ENCODE results near the gene FAM241A. TPM values are rescaled to one million over a fixed set of nuclear protein-coding genes. Genes with fewer than 3 reads are reported as not detected.
"Not testable (repeated sequence)": the region's sequence is repeated elsewhere in the genome, so short reads cannot be mapped to it uniquely, and the experiment has no call there.

FAM241A gene
- polyA plus RNA-seq, 1 donor from 2014 or later: 1.2 TPM

GRCh38 chr4:112147697-112148096 lies 2.4 kb downstream of the FAM241A start:
- Mint-ChIP-seq H3K27ac (no peak overlapping the region), H3K36me3 (no peaks in the 10 kb centered on the region), H3K4me3 (peak overlapping the region in 1 of 4 donors; percentile 39), H3K27me3 (peaks cover 2% of the 10 kb centered on the region), H3K9me3 (no peaks in the 10 kb centered on the region), H3K4me1 (peaks cover 7 to 14% (median 13%) of the 10 kb centered on the region in 3 donors)

- Mint-ChIP-seq H3K36me3 (no peaks in the 10 kb centered on the region), H3K4me1 (peaks cover 7 to 13% (median 13%) of the 10 kb centered on the region in 3 donors), H3K4me3 (no peak overlapping the region), H3K27ac (no peak overlapping the region), H3K9me3 (no peaks in the 10 kb centered on the region), H3K27me3 (peaks cover 2% of the 10 kb centered on the region)
Observed at GRCh38 chr4:112150920-112151319, 5.7 kb downstream of the FAM241A start.

DNA sequence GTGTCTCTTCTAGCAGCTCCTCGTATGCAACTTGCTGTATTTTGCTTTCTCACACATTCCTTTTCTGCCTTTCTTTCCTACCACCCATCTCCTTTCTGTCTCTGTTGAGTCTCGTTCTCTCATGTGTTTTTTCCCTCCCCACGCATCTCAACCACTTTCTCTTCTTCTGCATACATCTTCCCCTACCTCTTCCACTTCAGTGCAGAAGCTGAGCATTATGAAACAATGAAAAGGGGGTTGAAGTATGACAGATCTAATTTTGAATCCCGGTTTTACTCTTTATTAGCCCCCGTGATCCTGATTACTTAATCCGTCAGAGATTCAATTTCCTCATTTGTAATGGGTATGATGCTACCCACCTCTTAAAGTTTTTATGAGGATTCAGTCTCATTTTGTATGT lies 7.3 kb downstream of the FAM241A start:
- Mint-ChIP-seq H3K27ac (no peak overlapping the region), H3K4me1 (peaks cover 0 to 6% (median 0%) of the 10 kb centered on the region in 3 donors), H3K9me3 (no peaks in the 10 kb centered on the region), H3K4me3 (no peak overlapping the region), H3K27me3 (peaks cover 4% of the 10 kb centered on the region), H3K36me3 (no peaks in the 10 kb centered on the region)

DNA sequence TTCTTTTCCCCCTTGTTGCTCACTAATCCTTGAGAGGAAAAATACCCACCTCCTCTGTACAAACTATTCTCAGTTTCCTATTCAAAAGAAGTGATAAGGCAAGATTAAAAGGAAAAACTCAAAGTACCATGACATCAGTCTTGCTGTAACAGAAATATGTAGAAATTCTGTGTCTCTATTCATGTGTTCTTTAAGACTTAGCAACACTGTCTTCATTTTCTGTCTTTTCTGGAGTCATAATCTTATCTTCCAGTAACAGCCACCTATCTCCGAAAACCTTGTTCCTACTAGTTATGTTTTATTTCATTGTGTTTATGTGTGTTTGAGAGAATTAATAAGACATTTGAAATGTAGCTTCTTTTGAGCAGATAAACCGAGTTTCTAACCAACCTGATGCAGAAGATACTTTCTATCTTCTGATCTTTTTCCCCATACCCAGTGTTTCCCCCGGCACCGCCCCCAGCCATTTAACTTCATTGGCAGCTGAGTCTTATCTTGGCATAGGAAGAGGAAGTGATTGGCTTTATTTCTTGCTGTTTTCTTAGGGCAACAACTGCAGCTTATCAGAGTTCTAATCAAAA lies 8.0 kb downstream of the FAM241A start:
- peaks cover 0 to 6% (median 0%) of the 10 kb centered on the region in 3 donors for H3K4me1 Mint-ChIP-seq

DNA sequence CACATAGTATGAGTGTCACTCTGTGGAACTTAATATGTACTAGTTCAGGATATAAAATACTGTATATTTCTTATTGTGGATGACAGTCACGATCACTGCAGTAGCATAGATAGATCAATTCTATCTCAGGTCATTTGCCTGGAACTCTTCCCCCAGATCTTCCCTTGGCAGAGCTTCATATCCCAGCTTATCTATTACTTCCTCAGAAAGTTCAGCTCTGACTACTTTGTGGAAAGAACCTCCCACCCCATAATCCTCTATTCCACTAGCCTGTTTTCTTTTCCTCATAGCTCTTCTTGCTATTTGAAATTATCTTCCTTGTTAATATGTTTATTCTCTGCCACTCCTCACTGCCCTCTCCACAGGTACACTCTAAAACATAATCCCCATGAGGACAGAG lies 10.9 kb downstream of the FAM241A start:
- Mint-ChIP-seq H3K4me1 (peaks cover 0 to 6% (median 0%) of the 10 kb centered on the region in 3 donors), H3K27ac (no peak overlapping the region), H3K27me3 (peaks cover 4% of the 10 kb centered on the region), H3K36me3 (no peaks in the 10 kb centered on the region), H3K9me3 (no peaks in the 10 kb centered on the region), H3K4me3 (no peak overlapping the region)

More for the DNA sequence above, 8.0 kb downstream of the FAM241A start:
- Mint-ChIP-seq H3K27ac (no peak overlapping the region), H3K4me3 (peak overlapping the region in 2 of 4 donors; percentile 1 to 57), H3K27me3 (peaks cover 4% of the 10 kb centered on the region), H3K9me3 (no peaks in the 10 kb centered on the region), H3K36me3 (no peaks in the 10 kb centered on the region)

DNA sequence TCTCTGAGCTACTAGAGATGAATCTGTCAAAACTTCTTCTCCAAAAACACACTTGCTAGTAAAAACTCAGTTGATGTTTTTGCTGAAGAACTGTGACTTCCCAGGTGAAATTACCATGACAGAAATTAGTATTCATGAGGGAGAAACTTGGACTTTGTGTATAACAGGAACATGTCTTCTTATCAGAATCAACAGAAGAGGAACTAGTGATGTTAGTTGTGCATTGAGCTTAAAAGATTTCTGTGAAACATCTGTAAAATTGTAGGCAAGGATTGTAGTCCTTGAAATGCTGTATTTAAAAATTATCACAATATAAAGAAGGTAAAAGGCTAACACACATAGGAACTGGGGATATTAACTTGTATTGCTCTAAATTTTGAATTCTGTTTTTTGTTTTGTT lies 11.3 kb downstream of the FAM241A start:
- Mint-ChIP-seq H3K36me3 (no peaks in the 10 kb centered on the region), H3K4me3 (no peak overlapping the region), H3K27ac (no peak overlapping the region), H3K27me3 (peaks cover 4% of the 10 kb centered on the region), H3K4me1 (peaks cover 0 to 6% (median 0%) of the 10 kb centered on the region in 3 donors), H3K9me3 (no peaks in the 10 kb centered on the region)

- not testable (repeated sequence) for H3K9me3 Mint-ChIP-seq, H3K4me3 Mint-ChIP-seq, H3K27ac Mint-ChIP-seq, H3K36me3 Mint-ChIP-seq, H3K27me3 Mint-ChIP-seq, H3K4me1 Mint-ChIP-seq
Observed at GRCh38 chr4:112163706-112164105, 18.5 kb downstream of the FAM241A start.

DNA sequence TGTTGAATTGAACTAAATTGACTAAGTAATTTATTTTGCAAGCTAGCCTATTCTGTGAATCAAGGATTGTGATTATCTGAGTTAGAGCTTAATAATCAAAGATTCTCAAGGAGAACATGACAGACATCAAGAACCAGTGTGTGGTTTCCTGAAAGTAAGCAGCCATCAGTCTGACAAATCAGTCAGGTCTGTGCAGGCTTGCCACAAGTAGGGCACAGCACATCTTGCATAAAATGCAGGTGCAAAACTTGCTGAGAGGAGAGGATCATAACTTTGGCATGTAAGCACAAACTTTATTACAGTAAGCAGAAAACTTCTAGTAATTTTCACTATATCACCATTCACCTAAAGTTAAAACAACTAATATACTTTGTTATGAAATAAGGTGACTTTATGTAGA lies 22.5 kb downstream of the FAM241A start:
- Mint-ChIP-seq H3K36me3 (peaks cover 1% of the 10 kb centered on the region), H3K4me3 (no peak overlapping the region), H3K27ac (no peak overlapping the region)

GRCh38 chr4:112168719-112169500 lies 23.7 kb downstream of the FAM241A start:
- H3K27ac Mint-ChIP-seq: no peak overlapping the region
- H3K9me3 Mint-ChIP-seq: no peaks in the 10 kb centered on the region
- H3K36me3 Mint-ChIP-seq: peaks cover 1% of the 10 kb centered on the region
- no peak overlapping the region for H3K4me3 Mint-ChIP-seq
- H3K27me3 Mint-ChIP-seq: no peaks in the 10 kb centered on the region
- H3K4me1 Mint-ChIP-seq: peaks cover 2 to 5% (median 2%) of the 10 kb centered on the region in 3 donors

More for the DNA sequence above, 22.5 kb downstream of the FAM241A start:
- peaks cover 0 to 4% (median 0%) of the 10 kb centered on the region in 3 donors for H3K9me3 Mint-ChIP-seq
- H3K27me3 Mint-ChIP-seq: no peaks in the 10 kb centered on the region
- peaks cover 2 to 5% (median 2%) of the 10 kb centered on the region in 3 donors for H3K4me1 Mint-ChIP-seq

DNA sequence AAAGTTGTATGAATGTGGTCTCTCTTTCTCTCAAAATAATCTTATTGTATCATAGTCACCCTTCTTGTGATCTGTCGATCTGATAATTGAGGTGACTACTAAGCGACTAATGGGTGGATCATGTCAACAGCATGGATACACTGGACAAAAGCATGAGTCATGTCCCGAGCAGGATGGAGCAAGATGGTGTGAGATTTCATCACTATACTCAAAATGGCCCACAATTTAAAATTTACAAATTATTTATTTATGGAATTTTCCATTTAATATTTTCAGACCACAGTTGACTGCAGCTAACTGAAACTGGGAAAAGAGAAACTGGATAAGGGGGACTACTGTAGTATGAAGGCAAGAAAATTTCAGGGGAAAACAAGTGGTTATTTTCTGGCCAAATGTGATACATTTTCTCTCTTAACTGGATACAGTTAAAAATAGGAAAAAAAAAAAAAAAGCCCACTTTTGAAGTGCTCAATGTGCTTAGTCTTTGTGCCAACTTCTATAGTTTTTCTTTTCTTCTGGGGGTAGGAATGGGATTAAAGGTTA lies 25.3 kb downstream of the FAM241A start:
- peaks cover 2 to 5% (median 2%) of the 10 kb centered on the region in 3 donors for H3K4me1 Mint-ChIP-seq
- H3K36me3 Mint-ChIP-seq: peaks cover 3% of the 10 kb centered on the region
- H3K27ac Mint-ChIP-seq: no peak overlapping the region
- no peaks in the 10 kb centered on the region for H3K27me3 Mint-ChIP-seq
- no peak overlapping the region for H3K4me3 Mint-ChIP-seq
- no peaks in the 10 kb centered on the region for H3K9me3 Mint-ChIP-seq

GRCh38 chr4:112171051-112171763 lies 26.0 kb downstream of the FAM241A start:
- H3K36me3 Mint-ChIP-seq, H3K27ac Mint-ChIP-seq, H3K4me1 Mint-ChIP-seq, H3K27me3 Mint-ChIP-seq, H3K9me3 Mint-ChIP-seq: not testable (repeated sequence)
- peak overlapping the region in 1 of 4 donors; percentile 37 for H3K4me3 Mint-ChIP-seq

GRCh38 chr4:112172180-112172579 lies 26.9 kb downstream of the FAM241A start:
- H3K9me3 Mint-ChIP-seq: no peaks in the 10 kb centered on the region

DNA sequence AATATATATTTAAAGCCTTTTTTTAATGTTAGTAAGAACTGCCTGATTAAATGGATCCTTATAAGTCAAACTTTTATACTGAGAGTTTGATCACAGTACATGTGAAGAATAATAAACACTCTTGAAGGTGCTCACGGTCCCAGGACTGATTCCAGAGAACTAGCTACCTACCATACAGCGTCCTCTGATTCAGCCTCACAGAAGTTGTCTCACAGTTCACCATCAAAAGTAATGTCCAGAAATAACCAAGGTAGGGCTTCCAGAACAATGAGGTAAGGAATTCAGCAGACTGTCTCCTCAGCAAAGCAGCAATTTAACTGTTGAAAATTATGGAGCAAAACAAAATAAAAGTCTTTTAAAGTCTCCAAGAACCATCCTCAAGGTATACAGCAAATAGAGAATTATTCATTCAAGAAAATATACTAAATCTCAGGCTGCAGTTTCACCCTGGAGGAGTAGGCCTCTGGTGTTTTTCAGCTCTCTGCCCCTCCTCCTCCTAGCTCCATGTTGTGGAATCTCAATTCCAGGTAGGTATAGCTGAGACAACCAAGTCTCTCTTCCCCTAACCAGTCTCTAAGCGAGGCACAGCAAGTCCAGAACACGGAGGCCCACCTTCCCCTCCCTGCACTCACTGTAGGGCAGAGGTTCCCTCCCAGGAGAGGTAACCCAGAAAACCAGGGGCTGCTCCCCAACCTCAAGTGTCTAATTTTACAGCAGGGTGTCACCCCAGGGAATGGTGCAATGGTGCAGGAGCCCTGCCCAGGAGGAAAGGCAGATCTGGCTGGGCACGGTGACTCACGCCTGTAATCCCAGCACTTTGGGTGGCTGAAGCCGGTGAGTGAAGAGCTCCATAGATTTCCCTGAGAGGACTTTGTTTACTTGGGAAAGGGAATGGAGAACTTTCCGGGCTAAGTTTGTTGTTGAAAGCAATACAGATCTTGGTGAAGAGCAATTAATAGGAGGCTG lies 28.6 kb downstream of the FAM241A start:
- H3K36me3 Mint-ChIP-seq: peaks cover 3% of the 10 kb centered on the region
- peaks cover 0 to 2% (median 0%) of the 10 kb centered on the region in 3 donors for H3K4me1 Mint-ChIP-seq
- no peaks in the 10 kb centered on the region for H3K27me3 Mint-ChIP-seq
- H3K27ac Mint-ChIP-seq: peak overlapping the region in 1 of 3 donors; percentile 65
- no peak overlapping the region for H3K4me3 Mint-ChIP-seq
- no peaks in the 10 kb centered on the region for H3K9me3 Mint-ChIP-seq

More at GRCh38 chr4:112172180-112172579, 26.9 kb downstream of the FAM241A start:
- H3K27ac Mint-ChIP-seq: no peak overlapping the region
- no peak overlapping the region for H3K4me3 Mint-ChIP-seq
- no peaks in the 10 kb centered on the region for H3K27me3 Mint-ChIP-seq
- H3K4me1 Mint-ChIP-seq: peaks cover 2% of the 10 kb centered on the region in 3 donors
- peaks cover 3% of the 10 kb centered on the region for H3K36me3 Mint-ChIP-seq

DNA sequence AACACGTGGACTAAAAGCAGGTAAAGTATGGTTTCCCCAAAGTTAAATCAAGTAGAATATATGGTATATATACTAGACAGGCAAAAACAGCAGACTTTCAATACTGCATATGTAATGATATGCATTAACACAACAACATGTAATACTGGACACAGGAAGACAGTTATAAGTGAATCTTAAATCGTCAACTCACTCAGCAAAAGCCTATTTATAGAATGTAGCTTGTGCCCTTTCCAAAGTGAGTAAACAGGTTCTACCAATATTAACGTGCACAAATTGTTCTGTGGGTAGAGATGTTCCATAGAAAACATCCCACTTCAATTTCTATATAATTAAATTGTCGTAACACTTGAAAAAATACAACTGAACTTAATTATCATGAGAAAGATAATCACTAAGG lies 30.6 kb downstream of the FAM241A start:
- no peak overlapping the region for H3K4me3 Mint-ChIP-seq
- no peaks in the 10 kb centered on the region for H3K27me3 Mint-ChIP-seq
- H3K36me3 Mint-ChIP-seq: peaks cover 3% of the 10 kb centered on the region
- H3K9me3 Mint-ChIP-seq: no peaks in the 10 kb centered on the region
- no peak overlapping the region for H3K27ac Mint-ChIP-seq
- H3K4me1 Mint-ChIP-seq: no peaks in the 10 kb centered on the region
